DOHH2 (cell line): Measurements from ENCODE around the gene GRAMD1C.

Experiments used
- H3F3A ChIP-seq: fragments of 200-600 bp; sonication (generic), shearing (Covaris generic); 2 replicates; pipeline ENCODE4 v1.6.0; 2016; ENCODE audit warnings: antibody characterized with exemption, mild to moderate bottlenecking; ENCODE audit not compliant: control insufficient read depth, insufficient read depth
- H3K27ac ChIP-seq: fragments of 200-600 bp; sonication (generic); 2 replicates; pipeline ENCODE4 v1.5.1; 2014; ENCODE audit warnings: low read depth, mild to moderate bottlenecking, low read length, moderate library complexity
- H3K27me3 ChIP-seq: fragments of 200-600 bp; sonication (generic); 2 replicates; pipeline ENCODE4 v1.6.1; 2014; ENCODE audit warnings: mild to moderate bottlenecking, low read length, mixed read lengths; ENCODE audit not compliant: control insufficient read depth
- H3K36me3 ChIP-seq: fragments of 200-600 bp; sonication (generic); 2 replicates; pipeline ENCODE4 v1.6.1; 2014; ENCODE audit warnings: mild to moderate bottlenecking, low read length, moderate library complexity, mixed read lengths; ENCODE audit not compliant: control insufficient read depth
- H3K4me1 ChIP-seq: fragments of 200-600 bp; sonication (generic); 2 replicates; pipeline ENCODE4 v1.6.1; 2014; ENCODE audit warnings: mild to moderate bottlenecking, low read length, mixed read lengths; ENCODE audit not compliant: control insufficient read depth
- H3K4me2 ChIP-seq: fragments of 200-600 bp; sonication (generic); 2 replicates; pipeline ENCODE4 v1.6.0; 2014; ENCODE audit warnings: mild to moderate bottlenecking, low read length, moderate library complexity
- H3K4me3 ChIP-seq: fragments of 200-600 bp; sonication (generic); 2 replicates; pipeline ENCODE4 v1.5.1; 2014; ENCODE audit warnings: mild to moderate bottlenecking, low read length, mixed read lengths
- H3K79me2 ChIP-seq: fragments of 200-600 bp; sonication (generic); 2 replicates; pipeline ENCODE4 v1.6.1; 2014; ENCODE audit warnings: mild to moderate bottlenecking, low read length, mixed read lengths; ENCODE audit not compliant: control insufficient read depth
- H3K9me2 ChIP-seq: fragments of 200-600 bp; sonication (generic); replicated peaks from 2 replicates; pipeline ENCODE4 v1.6.1; 2014; ENCODE audit warnings: mild to moderate bottlenecking, low read length, mixed read lengths; ENCODE audit not compliant: control insufficient read depth
- H3K9me3 ChIP-seq: fragments of 200-600 bp; sonication (generic); 2 replicates; pipeline ENCODE4 v1.6.1; 2014; ENCODE audit warnings: antibody characterized with exemption, low read length, mixed read lengths; ENCODE audit not compliant: control insufficient read depth, insufficient read depth
- H4K20me1 ChIP-seq: fragments of 200-600 bp; sonication (generic); 2 replicates; pipeline ENCODE4 v1.6.0; 2014; ENCODE audit warnings: low read depth, mild to moderate bottlenecking, antibody characterized with exemption, low read length, moderate library complexity; ENCODE audit not compliant: control insufficient read depth, insufficient read depth
- CTCF ChIP-seq: fragments of 200-600 bp; sonication (generic); IDR thresholded peaks from one replicate; pipeline ENCODE4 v1.5.1; 2014; ENCODE audit warnings: antibody characterized with exemption, mild to moderate bottlenecking, low read depth, low read length; ENCODE audit not compliant: poor library complexity, severe bottlenecking
- EZH2phosphoT487 ChIP-seq: fragments of 200-600 bp; sonication (generic); IDR thresholded peaks from 2 replicates; pipeline ENCODE4 v1.6.1; 2017; ENCODE audit warnings: borderline replicate concordance, mild to moderate bottlenecking, antibody characterized with exemption, low read length, moderate library complexity, mixed read lengths

GRAMD1C gene

GRCh38 chr3:113838631-113839209, at the start of gene GRAMD1C:
GRAMD1C (plus strand) TSS chr3:113838788; CDS start chr3:113838910, 122 bp downstream.
- H3K4me2 ChIP-seq: peak within 1 kb of the TSS; percentile 85
- no peaks in the 10 kb centered on the region for H3K36me3 ChIP-seq
- TF ChIP-seq EZH2phosphoT487 (peak; percentile 1; the same call in 1 of the 2 replicates), CTCF (peak; percentile 83)
- no peaks in the 10 kb centered on the region; the same call in 1 of the 2 replicates for H3F3A ChIP-seq
- no peaks in the 10 kb centered on the region for H3K9me3 ChIP-seq
- H3K27me3 ChIP-seq: no peaks in the 10 kb centered on the region
- H3K27ac ChIP-seq: no peak within 1 kb of the TSS
- H3K4me3 ChIP-seq: peak within 1 kb of the TSS; percentile 75
- H3K4me1 ChIP-seq: peaks cover 8% of the 10 kb centered on the region
- H3K9me2 ChIP-seq: no peaks in the 10 kb centered on the region
- H4K20me1 ChIP-seq: no peaks in the 10 kb centered on the region
- no peaks in the 10 kb centered on the region for H3K79me2 ChIP-seq

GRCh38 chr3:113791381-113791780, 47.2 kb upstream of the GRAMD1C start:
- TF ChIP-seq EZH2phosphoT487 (no peak), CTCF (no peak)

GRCh38 chr3:113794526-113794925, 44.1 kb upstream of the GRAMD1C start:
- H3F3A ChIP-seq: no peaks in the 10 kb centered on the region; the same call in 1 of the 2 replicates
- H3K27ac ChIP-seq: no peak overlapping the region
- no peaks in the 10 kb centered on the region for H3K4me1 ChIP-seq
- no peaks in the 10 kb centered on the region for H3K9me2 ChIP-seq
- H3K4me2 ChIP-seq: no peak overlapping the region
- no peaks in the 10 kb centered on the region for H3K27me3 ChIP-seq
- no peaks in the 10 kb centered on the region for H4K20me1 ChIP-seq
- TF ChIP-seq EZH2phosphoT487 (no peak), CTCF (no peak)
- no peaks in the 10 kb centered on the region for H3K9me3 ChIP-seq
- no peak overlapping the region for H3K4me3 ChIP-seq
- no peaks in the 10 kb centered on the region for H3K79me2 ChIP-seq
- peaks cover 31% of the 10 kb centered on the region for H3K36me3 ChIP-seq

More at GRCh38 chr3:113791381-113791780, 47.2 kb upstream of the GRAMD1C start:
- Histone ChIP-seq H3K4me1 (peaks cover 4% of the 10 kb centered on the region; the same call in 1 of the 2 replicates), H3K27ac (no peak overlapping the region), H3K4me2 (no peak overlapping the region), H3K27me3 (no peaks in the 10 kb centered on the region), H4K20me1 (no peaks in the 10 kb centered on the region), H3F3A (no peaks in the 10 kb centered on the region; the same call in 1 of the 2 replicates), H3K36me3 (peaks cover 32% of the 10 kb centered on the region), H3K4me3 (no peak overlapping the region), H3K9me2 (no peaks in the 10 kb centered on the region), H3K9me3 (no peaks in the 10 kb centered on the region), H3K79me2 (no peaks in the 10 kb centered on the region)
